D341Med (cell line): Measurements from ENCODE around the gene SHROOM1.

ENCODE experiments used
- DNase-seq: peaks from one replicate; pipeline ENCODE4 v3.0.0; 2012; ENCODE audit warnings: low spot score

SHROOM1 gene

DNA sequence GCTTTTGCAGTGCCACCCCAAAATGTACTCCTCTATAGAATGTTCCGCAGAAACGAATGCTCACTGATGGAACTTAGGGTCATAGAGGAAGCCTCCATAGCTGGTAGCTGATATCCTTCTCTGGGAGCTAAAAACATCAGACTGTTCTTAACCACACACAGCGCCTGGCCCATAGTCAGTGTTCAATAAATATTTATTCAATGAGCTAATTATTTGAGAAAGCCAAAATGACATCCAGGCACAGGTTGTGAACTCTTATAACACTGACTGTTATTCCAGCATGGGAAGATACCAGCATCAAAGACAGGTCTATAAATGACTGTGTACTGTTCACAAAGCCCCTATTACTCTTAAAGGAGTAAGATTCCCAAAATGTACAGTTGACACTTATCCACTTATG, 22.9 kb upstream of the SHROOM1 start:
- no peak for DNase-seq

DNA sequence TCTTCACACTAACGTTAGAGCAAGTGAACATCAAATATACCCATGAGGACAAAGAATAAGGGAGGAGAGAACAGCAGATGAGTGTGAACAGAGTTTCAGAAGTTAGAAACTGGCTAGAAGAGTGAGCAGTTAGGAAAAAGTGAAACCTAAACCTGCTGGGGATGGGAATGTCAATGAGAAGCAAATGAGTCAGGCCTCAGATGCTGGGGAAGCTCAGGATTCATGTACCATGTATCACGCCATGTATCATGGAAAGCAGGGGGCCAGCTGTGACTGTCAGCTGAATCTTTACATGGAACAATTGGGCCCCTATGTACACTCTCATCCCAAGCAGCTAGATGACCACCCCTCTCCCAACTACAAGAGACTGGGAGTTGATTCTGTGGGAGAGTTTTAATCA, 19.6 kb upstream of the SHROOM1 start:
- DNase-seq = no peak

DNA sequence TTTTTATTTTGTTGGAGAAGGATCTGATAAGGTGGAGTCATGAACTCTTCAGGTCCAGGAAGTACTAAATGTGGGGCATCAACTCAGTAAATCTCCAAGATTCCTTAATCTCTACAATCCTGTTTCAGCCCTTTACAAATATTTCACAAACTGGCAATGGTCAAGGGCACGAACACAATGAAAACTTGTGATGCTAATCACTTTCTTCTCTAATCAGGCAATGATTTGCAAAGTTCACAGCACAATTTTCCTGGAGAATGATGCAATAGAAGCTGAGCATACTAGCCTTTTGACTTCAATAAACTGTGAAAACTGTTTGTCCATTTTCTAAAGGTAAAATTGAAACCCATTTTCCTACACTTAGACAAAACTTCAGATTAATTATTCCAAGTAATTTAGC, 18.9 kb upstream of the SHROOM1 start:
- DNase-seq = no peak

DNA sequence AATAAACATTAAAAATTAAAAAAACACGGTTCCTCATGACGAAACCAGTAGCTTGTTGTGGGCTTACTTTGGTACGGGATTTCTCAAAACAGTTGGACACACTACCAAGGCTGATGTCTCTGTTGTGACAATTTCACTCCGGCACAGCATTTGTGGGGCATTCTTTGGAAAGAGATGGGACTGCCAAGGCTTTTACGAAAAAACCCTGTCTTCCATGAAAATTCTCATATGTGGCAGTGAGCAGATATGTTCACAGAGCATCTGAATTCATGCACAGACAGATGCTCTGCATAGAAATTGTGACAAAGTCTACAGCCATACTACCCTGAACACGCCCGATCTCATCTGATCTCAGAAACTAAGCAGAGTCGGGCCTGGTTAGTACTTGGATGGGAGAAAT, 17.8 kb upstream of the SHROOM1 start:
- no peak for DNase-seq

DNA sequence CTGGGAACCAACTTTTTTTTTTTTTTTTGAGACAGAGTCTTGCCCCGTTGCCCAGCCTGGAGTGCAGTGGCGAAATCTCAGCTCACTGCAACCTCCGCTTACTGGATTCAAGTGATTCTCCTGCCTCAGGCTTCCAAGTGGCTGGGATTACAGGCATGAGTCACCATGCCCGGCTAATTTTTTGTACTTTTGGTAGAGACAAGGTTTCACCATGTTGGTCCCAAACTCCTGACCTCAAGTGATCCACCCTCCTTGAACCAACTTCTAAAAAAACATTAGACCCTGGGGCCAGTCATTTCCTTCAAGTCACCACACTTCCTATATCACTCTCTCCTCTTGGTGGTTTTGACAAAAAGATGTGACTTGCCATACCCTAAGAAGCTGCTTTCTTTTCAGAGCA, 10.9 kb upstream of the SHROOM1 start:
- DNase-seq = no peak

DNA sequence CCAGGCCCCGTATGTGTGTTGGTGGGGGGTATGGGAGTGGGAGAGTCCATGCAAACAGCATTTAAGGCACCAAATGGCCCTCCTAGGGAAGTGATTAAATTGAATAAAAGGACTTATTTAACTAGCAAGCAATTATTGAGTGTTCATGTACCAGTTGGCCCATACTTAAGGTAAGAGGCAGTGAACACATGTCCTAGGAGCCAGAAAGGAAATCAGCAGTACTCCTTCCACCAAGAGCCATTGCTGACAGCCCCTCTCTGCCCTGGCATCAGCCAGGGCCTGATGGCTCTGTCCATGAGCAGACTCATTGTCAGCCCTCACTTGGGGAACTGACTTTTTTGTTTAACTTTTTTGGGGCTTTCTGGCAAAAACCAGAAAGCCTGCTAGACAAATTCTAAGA, 10.4 kb upstream of the SHROOM1 start:
- DNase-seq = no peak

DNA sequence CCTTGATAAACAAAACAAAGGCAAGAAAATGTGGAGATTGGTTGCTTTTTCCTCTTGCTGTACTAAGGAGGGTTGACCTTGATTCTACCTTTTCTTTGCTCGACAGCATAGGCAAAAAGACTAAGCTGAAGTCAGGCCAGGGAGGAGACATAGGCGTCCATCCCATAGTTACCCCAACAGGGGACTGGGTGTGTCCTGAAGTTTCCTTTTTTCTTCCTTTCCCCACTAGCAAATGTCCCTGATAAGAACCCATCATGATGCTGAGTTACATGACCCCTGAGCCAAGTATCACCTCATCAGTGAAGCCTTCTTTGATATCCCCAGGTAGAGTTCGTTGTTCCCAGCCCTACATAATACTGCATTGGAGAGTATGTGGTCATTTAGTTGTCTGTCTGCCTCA, 9.9 kb upstream of the SHROOM1 start:
- DNase-seq = no peak

DNA sequence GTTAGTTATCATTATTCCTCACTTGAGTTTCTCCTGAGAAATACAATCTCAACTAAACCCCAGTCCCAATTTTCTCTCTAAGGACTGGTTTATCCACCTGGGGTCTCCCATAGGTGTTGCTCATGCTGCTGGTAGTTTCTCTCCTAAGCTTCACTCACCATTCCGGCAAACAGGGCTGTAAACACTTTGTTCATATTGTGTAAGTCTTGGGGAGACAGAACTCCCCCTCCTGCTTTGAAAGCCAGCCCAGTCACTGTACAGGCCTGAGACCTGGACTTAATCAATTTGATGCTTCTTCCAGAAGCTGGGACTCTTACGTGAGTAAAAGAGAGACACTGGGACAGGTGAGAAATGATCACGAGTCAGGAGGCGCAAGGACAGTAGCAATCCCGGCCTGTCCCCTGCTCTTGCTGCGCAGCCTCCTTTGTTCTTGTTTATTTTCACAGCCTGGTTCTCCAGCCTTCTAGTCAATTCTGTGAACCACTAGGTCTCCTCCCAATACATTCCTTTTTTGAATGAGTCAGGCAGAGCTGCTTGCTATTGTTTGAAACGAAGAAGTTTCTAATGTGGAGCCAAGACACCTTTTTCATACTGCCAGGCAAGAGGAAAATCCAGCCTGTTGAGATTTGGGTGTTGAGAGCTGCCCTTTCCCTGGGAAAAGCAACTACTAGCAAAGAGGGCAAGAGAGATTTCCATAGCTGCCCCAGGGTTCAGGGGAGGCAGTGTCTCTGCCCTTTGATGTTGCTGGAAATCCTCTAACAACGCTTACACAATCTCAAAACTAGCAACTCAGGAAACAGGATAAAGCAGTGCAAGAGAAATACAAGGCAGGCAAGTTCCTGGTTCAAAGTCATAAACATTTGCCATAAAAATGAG, 9.2 kb upstream of the SHROOM1 start:
- no peak for DNase-seq

DNA sequence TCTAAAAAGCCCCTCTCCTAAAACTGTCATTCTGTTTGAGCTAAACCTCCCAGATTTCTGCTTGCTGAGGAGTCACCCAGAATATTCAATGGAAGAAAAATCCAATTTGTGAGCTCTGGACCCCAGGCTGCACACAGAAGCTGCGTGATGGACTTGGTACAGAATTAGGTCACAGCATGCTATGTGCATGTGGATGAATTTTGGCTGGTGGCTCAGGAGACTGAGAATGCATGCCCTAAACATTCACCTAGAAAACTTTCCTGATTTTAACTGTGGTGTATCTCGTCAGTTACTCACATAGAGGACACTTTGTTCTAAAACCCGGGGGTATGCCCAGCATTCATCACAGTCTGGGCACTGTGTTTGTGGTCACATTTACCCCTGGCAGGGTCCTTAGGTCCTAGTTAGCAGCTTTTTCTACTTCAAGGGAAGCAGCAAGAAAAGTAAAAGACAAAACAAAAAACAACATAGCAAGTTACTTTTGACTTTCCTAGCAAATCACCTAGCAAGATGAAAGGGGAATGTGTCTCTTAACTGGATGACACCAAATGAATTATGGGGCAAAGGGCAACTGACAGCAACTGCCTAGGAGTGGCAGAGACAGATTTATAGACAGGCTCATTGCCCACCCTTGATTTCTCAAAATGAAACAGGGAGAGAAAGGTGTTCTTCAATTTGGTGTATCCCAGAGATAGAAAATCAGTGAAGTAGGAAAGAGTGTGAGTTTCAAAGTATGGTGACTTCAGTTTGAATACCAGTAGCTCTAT, 8.3 kb upstream of the SHROOM1 start:
- no peak for DNase-seq

DNA sequence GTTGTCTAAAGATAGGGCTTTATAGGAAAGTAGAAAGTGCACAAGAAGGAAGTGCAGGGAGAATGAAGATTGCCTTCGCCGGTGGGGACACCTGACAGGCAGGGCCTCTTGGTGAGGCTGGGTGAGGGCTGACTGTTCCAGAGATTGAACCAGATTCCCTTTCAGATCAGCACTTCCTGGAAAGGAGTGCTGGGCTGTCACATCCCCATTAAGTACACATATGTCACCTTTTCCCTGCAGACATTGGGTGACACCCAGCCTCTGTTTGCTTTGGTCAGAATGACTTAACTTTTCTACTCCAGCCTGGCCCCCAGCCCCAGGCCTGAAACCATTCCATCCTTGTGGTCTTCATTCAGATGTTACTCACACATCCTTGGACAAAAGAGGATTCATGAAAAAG, 7.4 kb upstream of the SHROOM1 start:
- DNase-seq = no peak

DNA sequence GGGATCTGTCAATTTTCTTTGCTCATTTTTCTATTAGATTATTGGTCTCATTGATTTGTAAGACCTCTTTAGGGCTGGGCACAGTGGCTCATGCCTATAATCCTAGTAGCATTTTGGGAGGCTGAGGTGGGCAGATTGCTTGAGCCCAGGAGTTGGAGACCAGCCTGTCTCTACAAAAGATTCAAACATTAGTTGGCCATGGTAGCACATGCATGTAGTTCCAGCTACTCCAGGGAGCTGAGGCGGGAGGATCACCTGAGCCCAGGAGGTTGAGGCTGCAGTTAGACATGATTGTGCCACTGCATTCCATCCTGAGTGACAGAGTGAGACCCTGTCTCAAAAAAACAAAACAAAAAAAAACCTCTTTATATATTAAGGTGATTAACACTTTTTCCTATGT, 6.4 kb upstream of the SHROOM1 start:
- no peak for DNase-seq

DNA sequence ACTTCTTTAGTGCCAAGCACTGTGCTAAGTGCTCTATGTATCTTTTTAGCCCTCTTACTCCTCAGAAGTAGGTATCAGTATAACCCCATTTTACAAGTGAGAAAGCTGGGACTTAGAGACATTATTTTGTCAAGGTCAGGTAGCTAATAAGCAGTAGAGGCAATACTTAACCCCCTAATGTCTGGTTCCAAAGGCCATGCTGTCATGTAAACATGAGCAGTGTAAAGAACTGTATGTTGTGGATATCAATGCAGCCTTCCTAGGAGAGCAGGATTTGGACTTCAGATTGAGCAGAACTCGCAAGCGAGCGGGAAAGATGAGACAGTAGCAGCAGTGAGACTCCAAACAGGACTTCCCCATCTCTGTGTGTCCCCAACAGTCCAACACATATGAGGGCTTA, 3.6 kb upstream of the SHROOM1 start:
- DNase-seq = no peak

DNA sequence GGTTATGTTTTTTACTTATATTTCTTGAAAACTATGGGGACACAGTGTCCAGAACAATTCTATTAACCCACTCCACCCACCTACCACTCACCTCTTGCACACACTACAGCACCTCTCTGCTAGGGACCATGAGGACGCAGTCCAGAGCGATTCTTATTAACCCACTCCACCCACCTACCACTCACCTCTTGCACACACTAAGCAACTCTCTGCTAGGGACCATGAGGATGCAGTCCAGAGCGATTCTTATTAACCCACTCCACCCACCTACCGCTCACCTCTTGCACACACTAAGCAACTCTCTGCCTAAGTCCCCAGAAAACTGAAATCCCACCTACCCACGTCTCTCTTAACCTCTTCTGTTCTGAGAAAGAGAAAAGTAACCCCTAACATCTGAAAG, 2.2 kb upstream of the SHROOM1 start:
- no peak for DNase-seq

DNA sequence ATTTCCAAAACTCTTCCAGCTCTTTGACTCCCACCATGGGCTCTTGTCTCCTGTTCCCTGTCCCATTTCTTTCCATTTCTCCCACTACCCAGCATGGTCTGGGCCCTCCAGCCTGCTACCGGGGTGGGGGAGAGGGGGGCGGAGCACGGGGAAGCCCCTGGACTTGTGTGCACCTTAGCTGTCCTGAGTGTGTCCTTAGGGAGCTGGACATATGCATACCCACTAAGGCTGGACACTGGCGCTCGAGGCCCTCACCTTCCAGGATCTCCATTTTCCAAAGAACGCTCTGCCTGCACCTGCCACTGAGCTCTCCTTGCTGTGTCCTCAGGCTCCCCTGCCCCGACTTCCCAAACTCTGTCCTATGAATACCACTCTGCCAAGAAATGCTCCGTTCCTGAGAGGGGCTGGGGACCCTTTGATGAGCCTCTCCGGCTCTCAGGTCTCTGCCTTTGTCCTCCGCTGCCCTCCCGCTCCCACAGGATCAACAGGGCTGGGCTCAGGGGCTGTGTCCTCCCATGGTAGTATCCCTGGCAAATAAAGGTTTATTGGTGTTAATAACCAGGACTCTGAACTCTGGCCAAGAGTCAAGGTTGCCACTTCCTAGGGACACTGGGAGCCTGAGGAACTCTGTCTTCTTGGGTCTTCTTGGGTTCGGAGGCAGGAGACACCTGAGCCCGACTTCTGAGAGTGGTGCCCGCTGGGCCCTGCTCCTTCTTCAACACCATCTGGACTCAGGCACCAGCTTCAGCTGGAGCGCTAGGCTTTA, 831 bp upstream of the SHROOM1 start:
- no peak for DNase-seq

DNA sequence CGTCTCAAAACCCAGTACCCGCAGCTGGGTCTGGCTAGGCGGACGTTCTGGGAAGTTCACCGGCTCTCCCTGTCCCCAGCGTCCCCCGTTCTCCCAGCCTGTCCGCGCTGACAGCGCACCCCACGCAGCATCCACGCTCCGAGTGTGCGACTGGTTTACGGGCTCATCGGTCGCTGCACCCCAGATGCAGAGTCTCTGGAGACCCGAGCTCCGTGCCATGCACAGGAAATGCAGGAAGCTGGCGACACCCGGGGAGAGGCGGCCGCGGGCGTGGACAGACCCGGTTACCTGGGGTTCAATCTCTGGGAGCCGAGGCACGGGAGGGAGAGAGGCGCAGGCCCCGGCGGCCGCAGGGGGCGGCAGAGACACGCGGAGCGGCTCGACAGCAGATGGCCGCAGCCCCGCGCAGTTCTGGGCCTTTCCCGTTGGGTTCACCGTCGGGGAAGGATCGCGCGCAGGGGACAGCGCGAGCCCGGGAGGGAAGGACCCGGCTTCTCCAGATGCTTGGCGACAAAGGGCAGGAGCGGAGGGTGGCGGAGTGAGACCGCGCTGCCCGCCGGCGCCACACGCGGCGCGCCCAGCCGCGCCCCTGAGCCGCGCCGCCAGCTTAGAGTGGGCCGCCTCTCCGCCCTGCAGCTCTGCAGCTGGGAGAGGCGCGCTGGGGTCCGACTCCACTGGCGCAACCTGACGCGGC, 558 bp downstream of the SHROOM1 start:
- DNase-seq = peak; percentile 93

DNA sequence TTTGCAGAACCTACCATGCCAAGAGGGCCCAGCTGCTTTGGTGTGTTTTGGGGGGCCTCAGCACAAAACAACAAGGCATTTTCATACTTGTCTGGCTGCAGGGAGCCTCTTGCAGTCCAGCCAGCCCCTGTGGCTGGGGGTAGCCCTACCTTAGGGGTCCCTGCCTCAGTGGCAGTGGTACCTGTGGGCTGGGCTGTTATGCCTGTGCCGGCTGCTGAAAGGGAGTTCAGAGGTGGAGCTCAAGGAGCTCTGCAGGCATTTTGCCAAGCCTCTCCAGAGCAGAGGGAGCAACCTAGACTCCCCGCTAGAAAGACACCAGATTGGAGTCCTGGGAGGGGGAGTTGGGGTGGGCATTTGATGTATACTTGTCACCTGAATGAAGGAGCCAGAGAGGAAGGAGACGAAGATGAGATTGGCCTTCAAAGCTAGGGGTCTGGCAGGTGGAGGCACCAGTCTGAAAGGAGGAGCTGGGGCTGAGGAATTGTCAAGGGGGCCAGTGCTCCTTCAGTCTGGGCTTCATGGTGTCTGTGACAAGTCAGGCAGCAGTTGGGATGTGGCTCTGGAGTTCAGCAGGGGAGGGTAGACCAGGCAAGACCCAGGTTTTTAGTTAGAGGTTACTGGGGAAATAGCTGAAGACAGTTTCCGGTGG, 1.5 kb downstream of the SHROOM1 start:
- DNase-seq = no peak

DNA sequence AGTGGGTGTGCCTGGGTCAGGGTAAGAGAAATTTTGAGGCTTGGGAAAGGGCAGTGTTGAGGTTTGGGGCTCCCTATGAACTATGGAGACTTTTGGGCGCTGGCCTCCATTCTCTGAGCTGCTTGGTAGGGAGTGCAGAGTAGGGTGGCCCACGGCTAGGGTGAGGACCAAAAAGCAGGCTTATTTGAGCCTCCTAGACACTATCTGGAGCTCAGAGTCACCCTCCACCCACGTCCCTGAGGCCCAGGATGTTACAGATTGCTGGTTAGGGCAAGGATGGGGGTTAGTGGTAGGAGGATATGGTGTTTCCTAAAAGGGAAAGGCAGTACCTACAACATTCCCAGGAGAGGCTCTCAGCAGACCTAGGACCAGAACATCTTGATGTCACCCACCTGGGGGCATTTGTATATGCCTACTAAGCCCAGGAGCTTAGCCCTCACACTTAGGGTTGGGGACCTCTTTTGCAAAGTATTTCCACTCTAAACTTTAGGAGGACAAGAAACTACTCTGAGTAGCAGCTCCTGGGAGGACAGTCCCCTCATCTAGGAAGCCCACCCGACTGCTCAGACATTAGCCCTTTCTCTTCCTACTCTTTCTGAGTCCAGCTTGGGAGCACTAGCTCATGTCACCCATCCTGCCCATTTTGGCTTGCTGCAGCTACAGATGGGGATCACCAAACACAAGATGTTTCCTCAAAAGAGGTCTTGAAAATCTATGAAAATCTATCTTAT, 2.3 kb downstream of the SHROOM1 start:
- no peak for DNase-seq

DNA sequence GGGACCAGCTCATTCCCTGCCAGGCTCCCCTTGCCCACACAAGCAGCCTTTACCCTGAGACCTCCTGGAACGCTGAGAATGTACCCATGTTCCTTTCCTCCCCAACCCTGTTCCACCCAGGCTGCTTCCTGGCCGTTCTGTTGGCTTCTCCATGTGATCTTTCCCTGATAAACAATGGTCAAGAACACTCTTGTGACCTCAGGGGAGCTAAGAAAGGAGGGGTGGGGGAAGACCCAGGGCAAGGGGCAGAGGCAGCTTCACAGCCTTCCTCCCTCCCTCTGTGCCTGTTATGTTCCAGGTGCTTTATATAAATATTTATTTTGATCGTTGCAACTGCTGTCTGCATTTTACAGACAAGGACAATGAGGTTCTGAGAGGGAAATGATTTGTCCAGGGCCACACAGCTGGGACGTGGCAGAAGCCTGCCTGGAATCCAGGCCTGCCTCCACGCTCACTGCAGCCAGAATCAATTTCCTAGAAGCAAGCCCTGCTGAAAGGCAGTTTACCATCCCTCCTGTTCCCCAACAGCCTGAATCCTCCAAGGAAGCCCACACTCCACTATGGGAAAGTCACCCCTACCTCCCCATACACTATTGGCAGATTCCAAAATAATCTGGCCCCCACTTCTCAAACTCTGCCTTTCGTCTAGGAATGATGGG, 3.9 kb downstream of the SHROOM1 start:
- no peak for DNase-seq

DNA sequence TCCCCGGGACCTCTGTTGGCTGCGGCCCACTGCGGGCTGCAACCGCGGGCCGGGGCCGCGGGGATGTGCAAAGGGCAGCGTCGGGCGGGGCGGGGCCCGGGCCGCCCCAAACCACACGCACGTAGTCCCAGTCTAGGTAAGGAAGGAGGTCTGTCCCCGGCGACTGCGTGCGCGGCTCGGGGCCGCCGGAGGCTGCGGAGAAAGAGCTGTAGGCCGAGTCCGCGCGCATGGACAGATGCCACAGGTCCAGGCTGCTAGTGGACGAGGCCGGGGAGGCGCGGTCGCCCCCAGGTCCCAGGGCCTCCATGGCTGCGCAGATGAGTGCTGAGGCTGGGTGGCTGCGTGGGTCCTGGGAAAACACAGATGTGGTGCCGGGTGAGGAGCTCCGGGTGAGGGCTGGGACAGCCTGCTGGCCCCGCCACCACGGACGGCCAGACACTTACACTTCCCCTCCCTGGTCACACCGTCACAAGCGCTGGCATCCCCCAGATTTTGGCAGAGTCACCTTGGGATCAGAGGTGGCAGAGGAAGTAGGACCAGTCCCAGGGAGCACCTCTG, 4.5 kb downstream of the SHROOM1 start:
- DNase-seq = no peak
